HepG2 (cell line): ENCODE measurements around the gene TOM1L1. TPM values are rescaled to one million over a fixed set of nuclear protein-coding genes. Genes with fewer than 3 reads are reported as not detected.

ENCODE experiments used
- ATAC-seq: fragments of 200-7000 bp; cut with Tn5 transposase; 3 replicates; pipeline ENCODE4 v1.9.1; 2020; ENCODE audit warnings: mild to moderate bottlenecking, moderate library complexity
- BruUV-seq: library from RNA; stranded (reverse); fragments of 400-500 nt; replicated peaks from 2 replicates; lab custom pipeline; 2021; lab: Mats Ljungman, UMichigan
- CTCF ChIA-PET: fragments of 300-600 bp; formaldehyde crosslinking; extraction: SDS; loops from one replicate; lab custom pipeline; 2021; ENCODE audit warnings: low total read pairs, inconsistent platforms, low intra/inter-chr PET ratio; lab: Yijun Ruan, JAX
- POLR2A ChIA-PET: fragments of 350-600 bp; sonication (Branson Sonifier 250); formaldehyde crosslinking; loops from one replicate; lab custom pipeline; 2020; ENCODE audit warnings: antibody characterized with exemption, inconsistent platforms; lab: Yijun Ruan, JAX
- DNase-seq: peaks from one replicate; pipeline ENCODE4 v3.0.0-alpha.2; 2015; ENCODE audit warnings: low spot score
- FAIRE-seq: peaks from 3 replicates; lab custom pipeline; 2011; peaks lifted over from hg19 to GRCh38; lab: Jason Lieb, UNC
- H2AFZ ChIP-seq: one replicate; pipeline ENCODE4 v1.6.1; 2011; ENCODE audit warnings: low read length, inconsistent platforms
- H3K27ac ChIP-seq: fragments of 300-600 bp; 3 replicates; pipeline ENCODE4 v1.8.0; 2011; ENCODE audit warnings: mixed run types, mild to moderate bottlenecking, mixed read lengths, low read length, inconsistent platforms; ENCODE audit not compliant: insufficient read depth; ENCODE audit errors: extremely low read length
- H3K27me3 ChIP-seq, 2 experiments: fragments of 200-600 bp in 1 of 2; 2 replicates in 1 of 2; 3 replicates in 1 of 2; pipeline versions ENCODE4 v1.6.0 to v1.8.0; 2011; ENCODE audit warnings: low read length in 2 of 2, mild to moderate bottlenecking in 2 of 2, moderate library complexity in 2 of 2, inconsistent platforms in 1 of 2; ENCODE audit not compliant: insufficient read depth in 2 of 2, control insufficient read depth in 1 of 2
- H3K36me3 ChIP-seq, 2 experiments: fragments of 200-600 bp in 1 of 2; replicated peaks in 1 of 2; 2 replicates in 1 of 2; 3 replicates in 1 of 2; pipeline versions ENCODE4 v1.5.1 to v1.8.0; 2011; ENCODE audit warnings: low read length in 2 of 2, inconsistent platforms in 1 of 2; ENCODE audit not compliant: insufficient read depth in 2 of 2, control insufficient read depth in 1 of 2
- H3K4me1 ChIP-seq: 2 replicates; pipeline ENCODE4 v1.5.1; 2012; ENCODE audit warnings: low read length, inconsistent platforms; ENCODE audit not compliant: insufficient read depth
- H3K4me2 ChIP-seq: 2 replicates; pipeline ENCODE4 v1.6.0; 2011; ENCODE audit warnings: low read depth, low read length, inconsistent platforms
- H3K4me3 ChIP-seq, 3 experiments: fragments of 200-600 bp in 1 of 3; sonication (generic), shearing (Covaris generic) in 1 of 3; replicated peaks in 1 of 3; 2 replicates each; pipeline ENCODE4 v1.5.1; 2011 to 2016; ENCODE audit warnings: low read length in 3 of 3, inconsistent platforms in 2 of 3, low read depth in 2 of 3, mild to moderate bottlenecking in 2 of 3, control low read depth in 1 of 3, mixed read lengths in 1 of 3; ENCODE audit not compliant: insufficient read depth in 1 of 3
- H3K79me2 ChIP-seq: one replicate; pipeline ENCODE4 v1.6.1; 2011; ENCODE audit warnings: low read length, inconsistent platforms; ENCODE audit not compliant: insufficient read depth
- H3K9ac ChIP-seq: 2 replicates; pipeline ENCODE4 v1.6.0; 2011; ENCODE audit warnings: mild to moderate bottlenecking, low read depth, low read length, inconsistent platforms; ENCODE audit not compliant: insufficient read depth
- H3K9me3 ChIP-seq: 2 replicates; pipeline ENCODE4 v1.5.1; 2012; ENCODE audit warnings: mild to moderate bottlenecking, low read length
- H4K20me1 ChIP-seq: 2 replicates; pipeline ENCODE4 v1.6.0; 2011; ENCODE audit warnings: inconsistent platforms, mild to moderate bottlenecking, low read length, moderate library complexity; ENCODE audit not compliant: insufficient read depth
- ARNT ChIP-seq: fragments of 450-650 bp; IDR thresholded peaks from 2 replicates; pipeline ENCODE4 v1.6.1; 2017
- ATF7 ChIP-seq, 2 experiments: fragments of 450-650 bp in 1 of 2; sonication (generic) in 1 of 2; formaldehyde crosslinking in 1 of 2; IDR thresholded peaks; 2 replicates each; pipeline versions ENCODE4 v1.4.0 to v1.6.1; 2016 to 2020; ENCODE audit warnings: antibody characterized with exemption in 1 of 2, mild to moderate bottlenecking in 1 of 2, missing genetic modification reagents in 1 of 2
- CBFB ChIP-seq: sonication (generic); formaldehyde crosslinking; IDR thresholded peaks from 2 replicates; pipeline ENCODE4 v1.4.0; 2020; ENCODE audit warnings: missing genetic modification reagents
- ESRRA ChIP-seq: sonication (generic); formaldehyde crosslinking; IDR thresholded peaks from 2 replicates; pipeline ENCODE4 v1.5.1; 2020; ENCODE audit warnings: mild to moderate bottlenecking, low read depth, missing genetic modification reagents
- FIP1L1 ChIP-seq: fragments of 200-400 bp; formaldehyde crosslinking; IDR thresholded peaks from 2 replicates; pipeline ENCODE4 v1.6.1; 2018; ENCODE audit warnings: low read depth, mild to moderate bottlenecking, low read length, moderate library complexity, borderline replicate concordance; ENCODE audit not compliant: insufficient read depth
- FOXM1 ChIP-seq: sonication (generic); formaldehyde crosslinking; IDR thresholded peaks from 2 replicates; pipeline ENCODE4 v1.5.0; 2020; ENCODE audit warnings: missing genetic modification reagents
- HCFC1 ChIP-seq: fragments of 150-350 bp; IDR thresholded peaks from 2 replicates; pipeline ENCODE4 v1.6.1; 2014; ENCODE audit warnings: low read depth, low read length
- HNF4G ChIP-seq, 2 experiments: sonication (generic) in 1 of 2; formaldehyde crosslinking in 1 of 2; IDR thresholded peaks; 2 replicates each; pipeline versions ENCODE4 v1.4.0 to v1.6.1; 2011 to 2020; ENCODE audit warnings: borderline replicate concordance in 2 of 2, low read depth in 2 of 2, mild to moderate bottlenecking in 2 of 2, low read length in 1 of 2, missing genetic modification reagents in 1 of 2, moderate library complexity in 1 of 2
- KAT2B ChIP-seq: fragments of 150-350 bp; IDR thresholded peaks from 2 replicates; pipeline ENCODE4 v1.6.1; 2014; ENCODE audit warnings: low read depth, low read length, borderline replicate concordance
- NAIF1 ChIP-seq: sonication (generic); formaldehyde crosslinking; IDR thresholded peaks from 2 replicates; pipeline ENCODE4 v1.5.0; 2020; ENCODE audit warnings: mild to moderate bottlenecking, missing genetic modification reagents, borderline replicate concordance
- NFATC3 ChIP-seq: sonication (generic); formaldehyde crosslinking; IDR thresholded peaks from 2 replicates; pipeline ENCODE4 v1.5.1; 2020; ENCODE audit warnings: mild to moderate bottlenecking, missing genetic modification reagents
- PRDM10 ChIP-seq: sonication (generic); formaldehyde crosslinking; IDR thresholded peaks from 2 replicates; pipeline ENCODE4 v1.4.0; 2020; ENCODE audit warnings: low read depth, missing genetic modification reagents
- ZNF17 ChIP-seq: sonication (generic); formaldehyde crosslinking; IDR thresholded peaks from 2 replicates; pipeline ENCODE4 v1.5.0; 2020; ENCODE audit warnings: mild to moderate bottlenecking, missing genetic modification reagents
- ZNF180 ChIP-seq: sonication (generic); formaldehyde crosslinking; IDR thresholded peaks from 2 replicates; pipeline ENCODE4 v1.4.0; 2020; ENCODE audit warnings: low read depth, missing genetic modification reagents, borderline replicate concordance
- ZNF761 ChIP-seq: sonication (generic); formaldehyde crosslinking; conservative IDR thresholded peaks from 2 replicates; pipeline ENCODE4 v1.4.0; 2020; ENCODE audit warnings: mild to moderate bottlenecking, missing genetic modification reagents
- WGBS: methylation state at CpG from one replicate; pipeline ENCODE4 v1.1.6; 2017; ENCODE audit warnings: low lambda C conversion rate; 5-methylcytosine and 5-hydroxymethylcytosine counted together
- in situ Hi-C: cut with HindIII; loops from 2 replicates; pipeline ENCODE4 v1.10.0; 2017; ENCODE audit warnings: low pct_unique_long_range_greater_than_20kb; ENCODE audit not compliant: extremely low pct_ligation_motif_present
- intact Hi-C: fragments of 100-400 bp; cut with micrococcal nuclease; formaldehyde crosslinking; loops from one replicate; pipeline ENCODE4 v1.10.0; 2022; ENCODE audit not compliant: unreplicated experiment
- polyA plus RNA-seq, 8 experiments: library from polyadenylated mRNA; depleted of rRNA in 3 of 8; stranded (reverse) in 7 of 8; unstranded in 1 of 8; fragments of >200 nt; fragmentation: Illumina TruSeq in 4 of 8; extraction: Trizol in 4 of 8; gene quantifications; 2 replicates each; pipeline versions ENCODE4 v1.2.1 to v1.2.3, GENCODE V29; 2011 to 2016; ENCODE audit warnings: low read depth in 4 of 8, missing spikeins in 1 of 8, mixed read lengths in 1 of 8; ENCODE audit not compliant: insufficient read depth in 1 of 8
- total RNA-seq, 5 experiments: library from RNA; depleted of rRNA; stranded (reverse); fragments of >200 nt; fragmentation: Illumina TruSeq; extraction: Trizol; gene quantifications; 2 replicates each; pipeline ENCODE4 v1.2.3, GENCODE V29; 2016; ENCODE audit warnings: low read depth in 1 of 5
- TF ChIP-seq, protein P1 (sequence below): sonication (generic); formaldehyde crosslinking; IDR thresholded peaks from 2 replicates; pipeline ENCODE4 v1.4.0; 2020; ENCODE audit warnings: missing genetic modification reagents

TOM1L1 gene
- total and polyA plus RNA-seq, 2 of the 13 experiments (the other 11 are each of a cell fraction or from before 2014, with no cell fraction given): 45.3 to 51.3 TPM

- Histone ChIP-seq H3K27me3 (no peaks in the 10 kb centered on the region), H3K79me2 (no peaks in the 10 kb centered on the region), H3K4me1 (no peaks in the 10 kb centered on the region), H3K4me2 (no peak overlapping the region)
- 94% methylated on average over 5 of the region's 5 CpGs for WGBS
- no peak for ATAC-seq
- TF ChIP-seq ESRRA (CRISPR knock-in tag) (no peak), HCFC1 (no peak), PRDM10 (CRISPR knock-in tag) (no peak), FOXM1 (CRISPR knock-in tag) (no peak), KAT2B (no peak), ZNF17 (CRISPR knock-in tag) (no peak), CBFB (no peak), HNF4G (IDR thresholded peaks at IDR 0.05; ENCODE audit: borderline replicate concordance, low read depth, low read length) (no peak), HNF4G (CRISPR knock-in tag; IDR thresholded peaks at IDR 0.05; ENCODE audit: borderline replicate concordance, low read depth) (no peak), ARNT (no peak), ZNF761 (CRISPR knock-in tag) (no peak), NAIF1 (CRISPR knock-in tag) (no peak), NFATC3 (CRISPR knock-in tag) (no peak), ATF7 (IDR thresholded peaks at IDR 0.05) (no peak), ATF7 (CRISPR knock-in tag; IDR thresholded peaks at IDR 0.05) (no peak), FIP1L1 (no peak), ZNF180 (CRISPR knock-in tag) (no peak)
- TF ChIP-seq, protein P1, sequence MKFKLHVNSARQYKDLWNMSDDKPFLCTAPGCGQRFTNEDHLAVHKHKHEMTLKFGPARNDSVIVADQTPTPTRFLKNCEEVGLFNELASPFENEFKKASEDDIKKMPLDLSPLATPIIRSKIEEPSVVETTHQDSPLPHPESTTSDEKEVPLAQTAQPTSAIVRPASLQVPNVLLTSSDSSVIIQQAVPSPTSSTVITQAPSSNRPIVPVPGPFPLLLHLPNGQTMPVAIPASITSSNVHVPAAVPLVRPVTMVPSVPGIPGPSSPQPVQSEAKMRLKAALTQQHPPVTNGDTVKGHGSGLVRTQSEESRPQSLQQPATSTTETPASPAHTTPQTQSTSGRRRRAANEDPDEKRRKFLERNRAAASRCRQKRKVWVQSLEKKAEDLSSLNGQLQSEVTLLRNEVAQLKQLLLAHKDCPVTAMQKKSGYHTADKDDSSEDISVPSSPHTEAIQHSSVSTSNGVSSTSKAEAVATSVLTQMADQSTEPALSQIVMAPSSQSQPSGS: no peak
- TF ChIP-seq, all 625 proteins: peak for 0
- no peaks in the 10 kb centered on the region for H3K9me3 ChIP-seq
- ChIA-PET POLR2A (interaction anchor here (0.6 kb wide), 1 partner anchor 98 kb away, joined by 3 read pairs; no protein-coding TSS in a partner anchor), CTCF (no interaction called here)
- intact Hi-C loops: no loop called here
- H3K36me3 ChIP-seq: peaks cover 4 to 27% of the 10 kb centered on the region in 2 experiments
- DNase-seq: no peak
- FAIRE-seq: no peak
- no peak overlapping the region for H3K4me3 ChIP-seq
- no TSS peak for BruUV-seq
- no peaks in the 10 kb centered on the region for H4K20me1 ChIP-seq
- H2AFZ ChIP-seq: no peak overlapping the region
- in situ Hi-C loops: no loop called here
- no peak overlapping the region for H3K27ac ChIP-seq
- H3K9ac ChIP-seq: no peak overlapping the region
These were observed 103.8 kb downstream of the TOM1L1 start for GRCh38 chr17:55004484-55004883.
